GM12891 (cell line): ENCODE results near the gene NMNAT2.

ENCODE experiments used
- PAX5 ChIP-seq: IDR thresholded peaks from 2 replicates; pipeline ENCODE4 v1.6.1; 2011; ENCODE audit warnings: low read length, moderate library complexity, mild to moderate bottlenecking; ENCODE audit not compliant: insufficient read depth, severe bottlenecking
- POLR2A ChIP-seq: IDR thresholded peaks from 2 replicates; pipeline ENCODE4 v1.6.1; 2011; ENCODE audit warnings: low read depth, low read length, control low read depth
- POLR2AphosphoS5 ChIP-seq: IDR thresholded peaks from 2 replicates; pipeline ENCODE4 v1.6.1; 2011; ENCODE audit warnings: low read depth, low read length, control low read depth
- SPI1 ChIP-seq: IDR thresholded peaks from 2 replicates; pipeline ENCODE4 v1.6.1; 2011; ENCODE audit warnings: low read depth, low read length, control low read depth
- TAF1 ChIP-seq: IDR thresholded peaks from 2 replicates; pipeline ENCODE4 v1.6.1; 2011; ENCODE audit warnings: low read depth, low read length, control low read depth

- TF ChIP-seq POLR2AphosphoS5 (no peak), POLR2A (no peak), TAF1 (no peak), SPI1 (no peak), PAX5 (no peak)
Observed at GRCh38 chr1:183388735-183389134, 29.4 kb downstream of the NMNAT2 start.
